DOHH2 (cell line): ENCODE measurements around the gene CREBZF.
A peak's percentile ranks its signal among the peaks of the same experiment; 100 is the strongest.

Experiments
- H3F3A ChIP-seq: fragments of 200-600 bp; sonication (generic), shearing (Covaris generic); 2 replicates; pipeline ENCODE4 v1.6.0; 2016; ENCODE audit warnings: antibody characterized with exemption, mild to moderate bottlenecking; ENCODE audit not compliant: control insufficient read depth, insufficient read depth
- H3K27ac ChIP-seq: fragments of 200-600 bp; sonication (generic); 2 replicates; pipeline ENCODE4 v1.5.1; 2014; ENCODE audit warnings: low read depth, mild to moderate bottlenecking, low read length, moderate library complexity
- H3K27me3 ChIP-seq: fragments of 200-600 bp; sonication (generic); 2 replicates; pipeline ENCODE4 v1.6.1; 2014; ENCODE audit warnings: mild to moderate bottlenecking, low read length, mixed read lengths; ENCODE audit not compliant: control insufficient read depth
- H3K36me3 ChIP-seq: fragments of 200-600 bp; sonication (generic); 2 replicates; pipeline ENCODE4 v1.6.1; 2014; ENCODE audit warnings: mild to moderate bottlenecking, low read length, moderate library complexity, mixed read lengths; ENCODE audit not compliant: control insufficient read depth
- H3K4me1 ChIP-seq: fragments of 200-600 bp; sonication (generic); 2 replicates; pipeline ENCODE4 v1.6.1; 2014; ENCODE audit warnings: mild to moderate bottlenecking, low read length, mixed read lengths; ENCODE audit not compliant: control insufficient read depth
- H3K4me2 ChIP-seq: fragments of 200-600 bp; sonication (generic); 2 replicates; pipeline ENCODE4 v1.6.0; 2014; ENCODE audit warnings: mild to moderate bottlenecking, low read length, moderate library complexity
- H3K4me3 ChIP-seq: fragments of 200-600 bp; sonication (generic); 2 replicates; pipeline ENCODE4 v1.5.1; 2014; ENCODE audit warnings: mild to moderate bottlenecking, low read length, mixed read lengths
- H3K79me2 ChIP-seq: fragments of 200-600 bp; sonication (generic); 2 replicates; pipeline ENCODE4 v1.6.1; 2014; ENCODE audit warnings: mild to moderate bottlenecking, low read length, mixed read lengths; ENCODE audit not compliant: control insufficient read depth
- H3K9me2 ChIP-seq: fragments of 200-600 bp; sonication (generic); replicated peaks from 2 replicates; pipeline ENCODE4 v1.6.1; 2014; ENCODE audit warnings: mild to moderate bottlenecking, low read length, mixed read lengths; ENCODE audit not compliant: control insufficient read depth
- H3K9me3 ChIP-seq: fragments of 200-600 bp; sonication (generic); 2 replicates; pipeline ENCODE4 v1.6.1; 2014; ENCODE audit warnings: antibody characterized with exemption, low read length, mixed read lengths; ENCODE audit not compliant: control insufficient read depth, insufficient read depth
- H4K20me1 ChIP-seq: fragments of 200-600 bp; sonication (generic); 2 replicates; pipeline ENCODE4 v1.6.0; 2014; ENCODE audit warnings: low read depth, mild to moderate bottlenecking, antibody characterized with exemption, low read length, moderate library complexity; ENCODE audit not compliant: control insufficient read depth, insufficient read depth
- CTCF ChIP-seq: fragments of 200-600 bp; sonication (generic); IDR thresholded peaks from one replicate; pipeline ENCODE4 v1.5.1; 2014; ENCODE audit warnings: antibody characterized with exemption, mild to moderate bottlenecking, low read depth, low read length; ENCODE audit not compliant: poor library complexity, severe bottlenecking
- EZH2phosphoT487 ChIP-seq: fragments of 200-600 bp; sonication (generic); IDR thresholded peaks from 2 replicates; pipeline ENCODE4 v1.6.1; 2017; ENCODE audit warnings: borderline replicate concordance, mild to moderate bottlenecking, antibody characterized with exemption, low read length, moderate library complexity, mixed read lengths

CREBZF gene

GRCh38 chr11:85685125-85685819 lies 20.3 kb upstream of the CREBZF start:
- H3K4me3 ChIP-seq: no peak overlapping the region
- H3K9me2 ChIP-seq: no peaks in the 10 kb centered on the region
- H3K4me2 ChIP-seq: no peak overlapping the region
- no peaks in the 10 kb centered on the region for H4K20me1 ChIP-seq
- no peaks in the 10 kb centered on the region for H3F3A ChIP-seq
- H3K36me3 ChIP-seq: no peaks in the 10 kb centered on the region
- no peaks in the 10 kb centered on the region for H3K79me2 ChIP-seq
- H3K27ac ChIP-seq: no peak overlapping the region
- TF ChIP-seq EZH2phosphoT487 (no peak), CTCF (no peak)
- H3K9me3 ChIP-seq: 0 out of 2 replicates have a peak, but pooled peaks cover 3% of the 10 kb centered on the region
- peaks cover 4% of the 10 kb centered on the region for H3K27me3 ChIP-seq
- peaks cover 15% of the 10 kb centered on the region for H3K4me1 ChIP-seq

GRCh38 chr11:85682330-85683305 lies 17.7 kb upstream of the CREBZF start:
- Histone ChIP-seq H3K27ac (no peak overlapping the region), H3K27me3 (peaks cover 6% of the 10 kb centered on the region), H3K4me1 (peaks cover 15% of the 10 kb centered on the region), H3K79me2 (no peaks in the 10 kb centered on the region), H3K4me2 (peak overlapping the region; percentile 74), H3K36me3 (no peaks in the 10 kb centered on the region), H3K9me2 (no peaks in the 10 kb centered on the region), H3K4me3 (peak overlapping the region; percentile 79), H4K20me1 (no peaks in the 10 kb centered on the region), H3F3A (no peaks in the 10 kb centered on the region), H3K9me3 (0 out of 2 replicates have a peak, but pooled peaks cover 3% of the 10 kb centered on the region)
- no peak for TF ChIP-seq EZH2phosphoT487
- no peak for TF ChIP-seq CTCF

- no peaks in the 10 kb centered on the region for H3F3A ChIP-seq
- no peak overlapping the region for H3K27ac ChIP-seq
- no peak for TF ChIP-seq CTCF
- TF ChIP-seq EZH2phosphoT487: no peak
- H3K27me3 ChIP-seq: peaks cover 6% of the 10 kb centered on the region
- no peaks in the 10 kb centered on the region for H3K9me2 ChIP-seq
- no peaks in the 10 kb centered on the region for H4K20me1 ChIP-seq
- no peak overlapping the region for H3K4me3 ChIP-seq
- 0 out of 2 replicates have a peak, but pooled peaks cover 3% of the 10 kb centered on the region for H3K9me3 ChIP-seq
- peaks cover 15% of the 10 kb centered on the region for H3K4me1 ChIP-seq
- H3K79me2 ChIP-seq: no peaks in the 10 kb centered on the region
- H3K36me3 ChIP-seq: no peaks in the 10 kb centered on the region
- H3K4me2 ChIP-seq: no peak overlapping the region
Observed at GRCh38 chr11:85680897-85681296, 16.0 kb upstream of the CREBZF start.
